Measurements from ENCODE around the gene LRBA.
"Not testable (repeated sequence)": the region's sequence is repeated elsewhere in the genome, so short reads cannot be mapped to it uniquely, and the experiment has no call there.

The LRBA gene

GRCh38 chr4:150664935-150665334, 350.1 kb downstream of the LRBA start:
- peaks cover 40% of the 10 kb centered on the region for H3K36me3 Mint-ChIP-seq
- H3K4me3 Mint-ChIP-seq = no peak overlapping the region
- no peak overlapping the region for H3K27ac Mint-ChIP-seq
- no peaks in the 10 kb centered on the region for H3K9me3 Mint-ChIP-seq
- no peak for ATAC-seq
- no peaks in the 10 kb centered on the region for H3K27me3 Mint-ChIP-seq
- H3K4me1 Mint-ChIP-seq = no peaks in the 10 kb centered on the region

GRCh38 chr4:150662686-150663085, 352.4 kb downstream of the LRBA start:
- no peaks in the 10 kb centered on the region for H3K4me1 Mint-ChIP-seq
- no peaks in the 10 kb centered on the region for H3K27me3 Mint-ChIP-seq
- ATAC-seq = no peak
- no peak overlapping the region for H3K4me3 Mint-ChIP-seq
- H3K9me3 Mint-ChIP-seq = no peaks in the 10 kb centered on the region
- peaks cover 27% of the 10 kb centered on the region for H3K36me3 Mint-ChIP-seq
- no peak overlapping the region for H3K27ac Mint-ChIP-seq

- H3K27me3 Mint-ChIP-seq, H3K4me1 Mint-ChIP-seq, H3K27ac Mint-ChIP-seq, H3K9me3 Mint-ChIP-seq, ATAC-seq, H3K4me3 Mint-ChIP-seq: not testable (repeated sequence)
- peaks cover 25% of the 10 kb centered on the region for H3K36me3 Mint-ChIP-seq
Observed at GRCh38 chr4:150661551-150661950, 353.5 kb downstream of the LRBA start.

GRCh38 chr4:150658258-150658657, 356.8 kb downstream of the LRBA start:
- not testable (repeated sequence) for H3K4me1 Mint-ChIP-seq, ATAC-seq, H3K4me3 Mint-ChIP-seq, H3K9me3 Mint-ChIP-seq, H3K27me3 Mint-ChIP-seq, H3K27ac Mint-ChIP-seq
- H3K36me3 Mint-ChIP-seq = peaks cover 21% of the 10 kb centered on the region

- ATAC-seq = no peak
- Mint-ChIP-seq H3K27me3 (no peaks in the 10 kb centered on the region), H3K36me3 (peaks cover 13% of the 10 kb centered on the region), H3K9me3 (no peaks in the 10 kb centered on the region), H3K4me3 (no peak overlapping the region), H3K4me1 (no peaks in the 10 kb centered on the region), H3K27ac (no peak overlapping the region)
Observed at GRCh38 chr4:150656891-150657290, 358.2 kb downstream of the LRBA start.

GRCh38 chr4:150650751-150651150, 364.3 kb downstream of the LRBA start:
- Mint-ChIP-seq H3K36me3 (peaks cover 13% of the 10 kb centered on the region), H3K4me1 (no peaks in the 10 kb centered on the region), H3K4me3 (no peak overlapping the region), H3K9me3 (no peaks in the 10 kb centered on the region), H3K27me3 (no peaks in the 10 kb centered on the region), H3K27ac (no peak overlapping the region)
- no peak for ATAC-seq

- ATAC-seq = no peak
- H3K4me3 Mint-ChIP-seq = no peak overlapping the region
- peaks cover 17% of the 10 kb centered on the region for H3K36me3 Mint-ChIP-seq
- H3K27me3 Mint-ChIP-seq = no peaks in the 10 kb centered on the region
- H3K4me1 Mint-ChIP-seq = no peaks in the 10 kb centered on the region
- no peaks in the 10 kb centered on the region for H3K9me3 Mint-ChIP-seq
- H3K27ac Mint-ChIP-seq = no peak overlapping the region
Observed at GRCh38 chr4:150648123-150648522, 367.0 kb downstream of the LRBA start.

- Mint-ChIP-seq H3K4me3 (no peak overlapping the region), H3K4me1 (no peaks in the 10 kb centered on the region), H3K9me3 (no peaks in the 10 kb centered on the region), H3K36me3 (peaks cover 17% of the 10 kb centered on the region), H3K27ac (no peak overlapping the region), H3K27me3 (no peaks in the 10 kb centered on the region)
- no peak for ATAC-seq
Observed at GRCh38 chr4:150647008-150647407, 368.1 kb downstream of the LRBA start.

GRCh38 chr4:150641612-150642011, 373.5 kb downstream of the LRBA start:
- Mint-ChIP-seq H3K4me3 (no peak overlapping the region), H3K36me3 (peaks cover 22% of the 10 kb centered on the region), H3K27me3 (no peaks in the 10 kb centered on the region), H3K4me1 (no peaks in the 10 kb centered on the region), H3K27ac (no peak overlapping the region), H3K9me3 (peaks cover 3% of the 10 kb centered on the region)
- no peak for ATAC-seq

- Mint-ChIP-seq H3K4me1 (no peaks in the 10 kb centered on the region), H3K27ac (no peak overlapping the region), H3K9me3 (peaks cover 14% of the 10 kb centered on the region), H3K36me3 (peaks cover 60% of the 10 kb centered on the region), H3K4me3 (no peak overlapping the region), H3K27me3 (no peaks in the 10 kb centered on the region)
- no peak for ATAC-seq
Observed at GRCh38 chr4:150632639-150633038, 382.4 kb downstream of the LRBA start.

- ATAC-seq = no peak
- peaks cover 38% of the 10 kb centered on the region for H3K36me3 Mint-ChIP-seq
- no peaks in the 10 kb centered on the region for H3K27me3 Mint-ChIP-seq
- H3K9me3 Mint-ChIP-seq = peaks cover 5% of the 10 kb centered on the region
- H3K4me1 Mint-ChIP-seq = no peaks in the 10 kb centered on the region
- H3K27ac Mint-ChIP-seq = no peak overlapping the region
- H3K4me3 Mint-ChIP-seq = no peak overlapping the region
Observed at GRCh38 chr4:150628073-150628472, 387.0 kb downstream of the LRBA start.

- Mint-ChIP-seq H3K27me3 (no peaks in the 10 kb centered on the region), H3K9me3 (no peaks in the 10 kb centered on the region), H3K27ac (no peak overlapping the region), H3K36me3 (peaks cover 43% of the 10 kb centered on the region), H3K4me1 (no peaks in the 10 kb centered on the region), H3K4me3 (no peak overlapping the region)
- ATAC-seq = no peak
Observed at GRCh38 chr4:150625033-150625432, 390.1 kb downstream of the LRBA start.

GRCh38 chr4:150624055-150624454, 391.0 kb downstream of the LRBA start:
- Mint-ChIP-seq H3K27ac (no peak overlapping the region), H3K27me3 (no peaks in the 10 kb centered on the region), H3K4me1 (no peaks in the 10 kb centered on the region), H3K4me3 (no peak overlapping the region), H3K36me3 (peaks cover 38% of the 10 kb centered on the region), H3K9me3 (no peaks in the 10 kb centered on the region)
- ATAC-seq = no peak

GRCh38 chr4:150619042-150619441, 396.0 kb downstream of the LRBA start:
- no peak overlapping the region for H3K4me3 Mint-ChIP-seq
- ATAC-seq = no peak
- H3K9me3 Mint-ChIP-seq = no peaks in the 10 kb centered on the region
- H3K27me3 Mint-ChIP-seq = no peaks in the 10 kb centered on the region
- peaks cover 31% of the 10 kb centered on the region for H3K36me3 Mint-ChIP-seq
- no peak overlapping the region for H3K27ac Mint-ChIP-seq
- H3K4me1 Mint-ChIP-seq = no peaks in the 10 kb centered on the region

GRCh38 chr4:150609131-150609530, 406.0 kb downstream of the LRBA start:
- no peaks in the 10 kb centered on the region for H3K4me1 Mint-ChIP-seq
- ATAC-seq = no peak
- H3K27me3 Mint-ChIP-seq = no peaks in the 10 kb centered on the region
- H3K27ac Mint-ChIP-seq = no peak overlapping the region
- peaks cover 34% of the 10 kb centered on the region for H3K36me3 Mint-ChIP-seq
- no peaks in the 10 kb centered on the region for H3K9me3 Mint-ChIP-seq
- H3K4me3 Mint-ChIP-seq = no peak overlapping the region

- no peak for ATAC-seq
- Mint-ChIP-seq H3K27me3 (no peaks in the 10 kb centered on the region), H3K36me3 (peaks cover 13% of the 10 kb centered on the region), H3K9me3 (no peaks in the 10 kb centered on the region), H3K27ac (no peak overlapping the region), H3K4me1 (no peaks in the 10 kb centered on the region), H3K4me3 (no peak overlapping the region)
Observed at GRCh38 chr4:150600812-150601445, 414.2 kb downstream of the LRBA start.

- Mint-ChIP-seq H3K4me3 (no peak overlapping the region), H3K36me3 (peaks cover 13% of the 10 kb centered on the region), H3K27ac (no peak overlapping the region), H3K4me1 (no peaks in the 10 kb centered on the region), H3K27me3 (no peaks in the 10 kb centered on the region), H3K9me3 (no peaks in the 10 kb centered on the region)
- no peak for ATAC-seq
Observed at GRCh38 chr4:150599547-150599946, 415.5 kb downstream of the LRBA start.
